Measurements from ENCODE around the gene CCSER1.

The CCSER1 gene

GRCh38 chr4:90979556-90979955 lies 852.4 kb downstream of the CCSER1 start:
- DNase-seq: no peak

GRCh38 chr4:90982813-90983212 lies 855.6 kb downstream of the CCSER1 start:
- DNase-seq: no peak

- no peak for DNase-seq
These were observed 863.1 kb downstream of the CCSER1 start for GRCh38 chr4:90990284-90990683.

GRCh38 chr4:90992213-90992612 lies 865.0 kb downstream of the CCSER1 start:
- DNase-seq: no peak

GRCh38 chr4:90994851-90995574 lies 867.8 kb downstream of the CCSER1 start:
- DNase-seq: no peak

- no peak for DNase-seq
These were observed 868.8 kb downstream of the CCSER1 start for GRCh38 chr4:90995996-90996395.

GRCh38 chr4:90996813-90997212 lies 869.6 kb downstream of the CCSER1 start:
- DNase-seq: no peak

GRCh38 chr4:91015861-91016260 lies 888.7 kb downstream of the CCSER1 start:
- DNase-seq: no peak

- no peak for DNase-seq
These were observed 892.3 kb downstream of the CCSER1 start for GRCh38 chr4:91019513-91019912.

- no peak for DNase-seq
These were observed 898.3 kb downstream of the CCSER1 start for GRCh38 chr4:91025241-91026148.

GRCh38 chr4:91028228-91028627 lies 901.0 kb downstream of the CCSER1 start:
- no peak for DNase-seq

- no peak for DNase-seq
These were observed 904.6 kb downstream of the CCSER1 start for GRCh38 chr4:91031761-91032160.

GRCh38 chr4:91032725-91033445 lies 905.7 kb downstream of the CCSER1 start:
- DNase-seq: no peak

- no peak for DNase-seq
These were observed 908.1 kb downstream of the CCSER1 start for GRCh38 chr4:91035276-91035675.

- DNase-seq: no peak
These were observed 910.8 kb downstream of the CCSER1 start for GRCh38 chr4:91037951-91038350.

GRCh38 chr4:91057871-91058270 lies 930.7 kb downstream of the CCSER1 start:
- DNase-seq: no peak

- DNase-seq: no peak
These were observed 931.2 kb downstream of the CCSER1 start for GRCh38 chr4:91058345-91058744.

GRCh38 chr4:91064157-91064853 lies 937.1 kb downstream of the CCSER1 start:
- peak; percentile 96 for DNase-seq

GRCh38 chr4:91065117-91065516 lies 937.9 kb downstream of the CCSER1 start:
- no peak for DNase-seq

- no peak for DNase-seq
These were observed 943.5 kb downstream of the CCSER1 start for GRCh38 chr4:91070736-91071135.

- no peak for DNase-seq
These were observed 949.0 kb downstream of the CCSER1 start for GRCh38 chr4:91076147-91076546.

- no peak for DNase-seq
These were observed 958.8 kb downstream of the CCSER1 start for GRCh38 chr4:91085961-91086360.

GRCh38 chr4:91087743-91088142 lies 960.5 kb downstream of the CCSER1 start:
- no peak for DNase-seq

All from NCI-H82 (cell line).